ENCODE measurements around the gene AP1S3.

The AP1S3 gene

GRCh38 chr2:223786943-223787342 lies 50.4 kb downstream of the AP1S3 start:
- ATAC-seq (replicated peaks; ENCODE audit: extremely low read depth, poor library complexity, severe bottlenecking) (no peak), DNase-seq (ENCODE audit: low spot score in 2 of 2) (no peak)
- Mint-ChIP-seq H3K36me3 (ENCODE audit: insufficient read depth) (peaks cover 1% of the 10 kb centered on the region), H3K27ac (ENCODE audit: low read depth) (no peak overlapping the region), H3K4me3 (no peak overlapping the region), H3K9me3 (no peaks in the 10 kb centered on the region), H3K4me1 (peaks cover 8% of the 10 kb centered on the region), H3K27me3 (no peaks in the 10 kb centered on the region)

- ATAC-seq (replicated peaks; ENCODE audit: extremely low read depth, poor library complexity, severe bottlenecking): no peak
These were observed 51.1 kb downstream of the AP1S3 start for GRCh38 chr2:223786236-223786635.

GRCh38 chr2:223784221-223784772 lies 53.1 kb downstream of the AP1S3 start:
- H3K9me3 Mint-ChIP-seq: no peaks in the 10 kb centered on the region
- no peaks in the 10 kb centered on the region for H3K4me1 Mint-ChIP-seq
- ATAC-seq (replicated peaks; ENCODE audit: extremely low read depth, poor library complexity, severe bottlenecking): no peak
- H3K27ac Mint-ChIP-seq (ENCODE audit: low read depth): no peak overlapping the region
- DNase-seq (ENCODE audit: low spot score in 2 of 2): no peak
- peaks cover 1% of the 10 kb centered on the region for H3K36me3 Mint-ChIP-seq (ENCODE audit: insufficient read depth)
- no peak overlapping the region for H3K4me3 Mint-ChIP-seq
- no peaks in the 10 kb centered on the region for H3K27me3 Mint-ChIP-seq

More at GRCh38 chr2:223786236-223786635, 51.1 kb downstream of the AP1S3 start:
- H3K4me3 Mint-ChIP-seq: no peak overlapping the region
- peaks cover 7% of the 10 kb centered on the region for H3K4me1 Mint-ChIP-seq
- H3K27me3 Mint-ChIP-seq: no peaks in the 10 kb centered on the region
- no peaks in the 10 kb centered on the region for H3K9me3 Mint-ChIP-seq
- DNase-seq (ENCODE audit: low spot score in 2 of 2): no peak
- no peak overlapping the region for H3K27ac Mint-ChIP-seq (ENCODE audit: low read depth)
- H3K36me3 Mint-ChIP-seq (ENCODE audit: insufficient read depth): peaks cover 1% of the 10 kb centered on the region

- Mint-ChIP-seq H3K4me1 (no peaks in the 10 kb centered on the region), H3K27me3 (no peaks in the 10 kb centered on the region), H3K9me3 (no peaks in the 10 kb centered on the region), H3K27ac (ENCODE audit: low read depth) (no peak overlapping the region), H3K4me3 (no peak overlapping the region), H3K36me3 (ENCODE audit: insufficient read depth) (peaks cover 1% of the 10 kb centered on the region)
- ATAC-seq (replicated peaks; ENCODE audit: extremely low read depth, poor library complexity, severe bottlenecking) (no peak), DNase-seq (ENCODE audit: low spot score in 2 of 2) (no peak)
These were observed 54.8 kb downstream of the AP1S3 start for GRCh38 chr2:223782629-223783028.

- no peaks in the 10 kb centered on the region for H3K9me3 Mint-ChIP-seq
- H3K27me3 Mint-ChIP-seq: no peaks in the 10 kb centered on the region
- no peak overlapping the region for H3K4me3 Mint-ChIP-seq
- DNase-seq (ENCODE audit: low spot score in 2 of 2): no peak
- peaks cover 1% of the 10 kb centered on the region for H3K36me3 Mint-ChIP-seq (ENCODE audit: insufficient read depth)
- no peak overlapping the region for H3K27ac Mint-ChIP-seq (ENCODE audit: low read depth)
- no peak for ATAC-seq (replicated peaks; ENCODE audit: extremely low read depth, poor library complexity, severe bottlenecking)
- H3K4me1 Mint-ChIP-seq: no peaks in the 10 kb centered on the region
These were observed 55.8 kb downstream of the AP1S3 start for GRCh38 chr2:223781560-223781959.

- H3K27me3 Mint-ChIP-seq: no peaks in the 10 kb centered on the region
- H3K27ac Mint-ChIP-seq (ENCODE audit: low read depth): no peak overlapping the region
- no peaks in the 10 kb centered on the region for H3K9me3 Mint-ChIP-seq
- ATAC-seq (replicated peaks; ENCODE audit: extremely low read depth, poor library complexity, severe bottlenecking): peak; percentile 62
- no peaks in the 10 kb centered on the region for H3K4me1 Mint-ChIP-seq
- peaks cover 1% of the 10 kb centered on the region for H3K36me3 Mint-ChIP-seq (ENCODE audit: insufficient read depth)
- no peak overlapping the region for H3K4me3 Mint-ChIP-seq
- peak in 1 of 2 donors; percentile 21 for DNase-seq (ENCODE audit: low spot score in 2 of 2)
These were observed 57.5 kb downstream of the AP1S3 start for GRCh38 chr2:223779877-223780276.

- Mint-ChIP-seq H3K27ac (ENCODE audit: low read depth) (no peak overlapping the region), H3K4me1 (no peaks in the 10 kb centered on the region), H3K27me3 (no peaks in the 10 kb centered on the region), H3K9me3 (no peaks in the 10 kb centered on the region), H3K4me3 (no peak overlapping the region), H3K36me3 (ENCODE audit: insufficient read depth) (peaks cover 2% of the 10 kb centered on the region)
- DNase-seq (ENCODE audit: low spot score in 2 of 2) (no peak), ATAC-seq (replicated peaks; ENCODE audit: extremely low read depth, poor library complexity, severe bottlenecking) (no peak)
These were observed 63.2 kb downstream of the AP1S3 start for GRCh38 chr2:223774193-223774592.

- H3K9me3 Mint-ChIP-seq: peaks cover 5% of the 10 kb centered on the region
- H3K27ac Mint-ChIP-seq (ENCODE audit: low read depth): no peak overlapping the region
- H3K4me3 Mint-ChIP-seq: no peak overlapping the region
- H3K36me3 Mint-ChIP-seq (ENCODE audit: insufficient read depth): peaks cover 2% of the 10 kb centered on the region
- no peaks in the 10 kb centered on the region for H3K27me3 Mint-ChIP-seq
- DNase-seq (ENCODE audit: low spot score in 2 of 2) (no peak), ATAC-seq (replicated peaks; ENCODE audit: extremely low read depth, poor library complexity, severe bottlenecking) (no peak)
- peaks cover 8% of the 10 kb centered on the region for H3K4me1 Mint-ChIP-seq
These were observed 65.0 kb downstream of the AP1S3 start for GRCh38 chr2:223772363-223772762.

- no peak overlapping the region for H3K4me3 Mint-ChIP-seq
- no peak overlapping the region for H3K27ac Mint-ChIP-seq (ENCODE audit: low read depth)
- peaks cover 2% of the 10 kb centered on the region for H3K36me3 Mint-ChIP-seq (ENCODE audit: insufficient read depth)
- H3K4me1 Mint-ChIP-seq: peaks cover 8% of the 10 kb centered on the region
- no peak for DNase-seq (ENCODE audit: low spot score in 2 of 2)
- H3K27me3 Mint-ChIP-seq: no peaks in the 10 kb centered on the region
- peaks cover 9% of the 10 kb centered on the region for H3K9me3 Mint-ChIP-seq
- no peak for ATAC-seq (replicated peaks; ENCODE audit: extremely low read depth, poor library complexity, severe bottlenecking)
These were observed 65.9 kb downstream of the AP1S3 start for GRCh38 chr2:223771475-223771874.

- H3K4me3 Mint-ChIP-seq: no peak overlapping the region
- peaks cover 9% of the 10 kb centered on the region for H3K9me3 Mint-ChIP-seq
- H3K4me1 Mint-ChIP-seq: peaks cover 8% of the 10 kb centered on the region
- ATAC-seq (replicated peaks; ENCODE audit: extremely low read depth, poor library complexity, severe bottlenecking) (no peak), DNase-seq (ENCODE audit: low spot score in 2 of 2) (no peak)
- no peaks in the 10 kb centered on the region for H3K36me3 Mint-ChIP-seq (ENCODE audit: insufficient read depth)
- H3K27ac Mint-ChIP-seq (ENCODE audit: low read depth): no peak overlapping the region
- H3K27me3 Mint-ChIP-seq: no peaks in the 10 kb centered on the region
These were observed 69.2 kb downstream of the AP1S3 start for GRCh38 chr2:223768179-223768578.

GRCh38 chr2:223767341-223767740 lies 70.0 kb downstream of the AP1S3 start:
- H3K4me3 Mint-ChIP-seq: no peak overlapping the region

GRCh38 chr2:223765221-223765785 lies 72.1 kb downstream of the AP1S3 start:
- H3K9me3 Mint-ChIP-seq: peaks cover 9% of the 10 kb centered on the region
- H3K36me3 Mint-ChIP-seq (ENCODE audit: insufficient read depth): peaks cover 2% of the 10 kb centered on the region
- no peaks in the 10 kb centered on the region for H3K27me3 Mint-ChIP-seq
- H3K4me1 Mint-ChIP-seq: peaks cover 34% of the 10 kb centered on the region
- no peak for DNase-seq (ENCODE audit: low spot score in 2 of 2)
- no peak for ATAC-seq (replicated peaks; ENCODE audit: extremely low read depth, poor library complexity, severe bottlenecking)
- no peak overlapping the region for H3K27ac Mint-ChIP-seq (ENCODE audit: low read depth)
- no peak overlapping the region for H3K4me3 Mint-ChIP-seq

More at GRCh38 chr2:223767341-223767740, 70.0 kb downstream of the AP1S3 start:
- ATAC-seq (replicated peaks; ENCODE audit: extremely low read depth, poor library complexity, severe bottlenecking) (no peak), DNase-seq (ENCODE audit: low spot score in 2 of 2) (no peak)
- peaks cover 16% of the 10 kb centered on the region for H3K4me1 Mint-ChIP-seq
- H3K27ac Mint-ChIP-seq (ENCODE audit: low read depth): no peak overlapping the region
- peaks cover 9% of the 10 kb centered on the region for H3K9me3 Mint-ChIP-seq
- no peaks in the 10 kb centered on the region for H3K36me3 Mint-ChIP-seq (ENCODE audit: insufficient read depth)
- H3K27me3 Mint-ChIP-seq: no peaks in the 10 kb centered on the region

GRCh38 chr2:223764796-223765195 lies 72.6 kb downstream of the AP1S3 start:
- no peak overlapping the region for H3K4me3 Mint-ChIP-seq
- no peaks in the 10 kb centered on the region for H3K27me3 Mint-ChIP-seq
- no peak for ATAC-seq (replicated peaks; ENCODE audit: extremely low read depth, poor library complexity, severe bottlenecking)
- H3K9me3 Mint-ChIP-seq: peaks cover 9% of the 10 kb centered on the region
- no peak overlapping the region for H3K27ac Mint-ChIP-seq (ENCODE audit: low read depth)
- DNase-seq (ENCODE audit: low spot score in 2 of 2): no peak
- H3K36me3 Mint-ChIP-seq (ENCODE audit: insufficient read depth): peaks cover 2% of the 10 kb centered on the region
- H3K4me1 Mint-ChIP-seq: peaks cover 39% of the 10 kb centered on the region
